ENCODE measurements around the gene SUDS3. TPM values are rescaled to one million over a fixed set of nuclear protein-coding genes. Genes with fewer than 3 reads are reported as not detected.

Gene SUDS3
- polyA plus RNA-seq, 1 donor from 2014 or later = 67.9 TPM

DNA sequence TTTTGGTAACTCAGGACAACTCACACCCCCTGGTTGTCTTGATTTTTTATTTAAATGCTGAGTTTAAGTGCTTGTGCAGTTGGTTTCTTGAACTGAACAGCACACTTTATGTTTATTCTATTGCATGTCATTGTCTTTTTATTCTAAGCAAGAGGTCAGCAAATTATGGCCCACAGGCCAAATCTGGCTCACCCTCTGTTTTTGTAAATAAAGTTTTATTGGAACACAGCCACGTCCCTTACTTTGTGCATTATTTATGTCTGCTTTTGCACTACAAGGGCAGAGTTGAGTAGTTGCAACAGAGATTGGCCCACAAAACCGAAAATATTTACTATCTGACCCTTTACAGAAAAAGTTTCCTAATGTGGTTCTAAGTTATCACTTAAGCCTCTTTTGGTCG lies 52.3 kb downstream of the SUDS3 start:
- no peak overlapping the region for H2AFZ ChIP-seq (ENCODE audit: low read depth, low read length)
- H3F3A ChIP-seq (ENCODE audit: insufficient read depth, low read length, poor library complexity, severe bottlenecking) = no peaks in the 10 kb centered on the region
- H3K9me3 ChIP-seq (ENCODE audit: low read length) = no peaks in the 10 kb centered on the region
- no peak overlapping the region for H3K4me2 ChIP-seq (ENCODE audit: low read length)
- no peak overlapping the region for H3K9ac ChIP-seq (ENCODE audit: low read length)
- H4K20me1 ChIP-seq (ENCODE audit: insufficient read depth) = no peaks in the 10 kb centered on the region
- no peaks in the 10 kb centered on the region for H3K79me2 ChIP-seq (replicated peaks; ENCODE audit: insufficient read depth, low read length)
- H3K36me3 ChIP-seq (ENCODE audit: insufficient read depth, low read length) = no peaks in the 10 kb centered on the region
- no peaks in the 10 kb centered on the region for H3K9me2 ChIP-seq (ENCODE audit: insufficient read depth, low read length)
- TF ChIP-seq EZH2 (IDR thresholded peaks at IDR 0.05; ENCODE audit: borderline replicate concordance, insufficient read depth, low read length, poor library complexity, severe bottlenecking) (no peak), MXI1 (conservative IDR thresholded peaks at IDR 0.05; ENCODE audit: poor library complexity, severe bottlenecking) (no peak), RAD21 (conservative IDR thresholded peaks at IDR 0.05) (no peak), POLR2AphosphoS5 (IDR thresholded peaks at IDR 0.05) (no peak), TAF1 (IDR thresholded peaks at IDR 0.05; ENCODE audit: low read depth) (no peak), REST (IDR thresholded peaks at IDR 0.05; ENCODE audit: borderline replicate concordance) (no peak), SMC3 (conservative IDR thresholded peaks at IDR 0.05; ENCODE audit: poor library complexity) (no peak), EP300 (conservative IDR thresholded peaks at IDR 0.05; ENCODE audit: poor library complexity, severe bottlenecking) (no peak)
- TF ChIP-seq, protein P1, sequence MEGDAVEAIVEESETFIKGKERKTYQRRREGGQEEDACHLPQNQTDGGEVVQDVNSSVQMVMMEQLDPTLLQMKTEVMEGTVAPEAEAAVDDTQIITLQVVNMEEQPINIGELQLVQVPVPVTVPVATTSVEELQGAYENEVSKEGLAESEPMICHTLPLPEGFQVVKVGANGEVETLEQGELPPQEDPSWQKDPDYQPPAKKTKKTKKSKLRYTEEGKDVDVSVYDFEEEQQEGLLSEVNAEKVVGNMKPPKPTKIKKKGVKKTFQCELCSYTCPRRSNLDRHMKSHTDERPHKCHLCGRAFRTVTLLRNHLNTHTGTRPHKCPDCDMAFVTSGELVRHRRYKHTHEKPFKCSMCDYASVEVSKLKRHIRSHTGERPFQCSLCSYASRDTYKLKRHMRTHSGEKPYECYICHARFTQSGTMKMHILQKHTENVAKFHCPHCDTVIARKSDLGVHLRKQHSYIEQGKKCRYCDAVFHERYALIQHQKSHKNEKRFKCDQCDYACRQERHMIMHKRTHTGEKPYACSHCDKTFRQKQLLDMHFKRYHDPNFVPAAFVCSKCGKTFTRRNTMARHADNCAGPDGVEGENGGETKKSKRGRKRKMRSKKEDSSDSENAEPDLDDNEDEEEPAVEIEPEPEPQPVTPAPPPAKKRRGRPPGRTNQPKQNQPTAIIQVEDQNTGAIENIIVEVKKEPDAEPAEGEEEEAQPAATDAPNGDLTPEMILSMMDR (IDR thresholded peaks at IDR 0.05; ENCODE audit: poor library complexity, severe bottlenecking) = no peak
- H3K4me3 ChIP-seq (ENCODE audit: low read length) = no peak overlapping the region
- no peak overlapping the region for H3K27ac ChIP-seq (ENCODE audit: low read length)
- H3K27me3 ChIP-seq (ENCODE audit: insufficient read depth, low read depth, low read length) = no peaks in the 10 kb centered on the region

DNA sequence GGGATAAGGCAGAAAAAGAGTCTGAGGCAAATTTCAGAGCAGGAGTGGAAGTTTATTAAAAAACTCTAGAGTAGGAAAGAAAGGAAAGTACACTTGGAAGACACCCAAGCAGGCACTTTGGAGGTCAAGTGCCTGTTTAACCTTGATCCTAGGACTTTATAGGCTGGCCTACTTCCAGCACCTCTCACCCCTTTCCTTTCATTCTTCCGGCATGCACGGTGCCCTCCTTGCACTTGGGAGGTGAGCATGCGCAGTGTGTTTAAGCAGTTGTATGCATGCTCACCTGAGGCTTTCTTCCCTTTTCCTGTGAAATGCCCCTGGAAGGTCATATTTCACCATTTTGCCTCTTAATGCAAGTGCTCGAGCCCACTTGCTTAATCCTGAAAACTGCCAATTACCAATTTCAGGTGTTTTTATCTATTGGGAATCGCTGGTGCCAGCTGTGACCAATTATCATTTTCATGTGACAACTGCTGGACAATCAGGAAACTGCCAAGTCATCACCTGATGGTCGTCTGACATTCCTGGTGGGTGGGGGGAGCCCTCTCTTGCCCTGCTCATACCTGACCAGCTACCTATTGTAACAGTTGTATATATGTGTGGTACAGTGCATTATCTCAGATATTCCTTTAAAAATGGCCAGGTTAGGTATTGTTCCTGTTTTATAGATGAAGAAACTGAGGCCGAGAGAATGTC lies 53.5 kb downstream of the SUDS3 start:
- no peak overlapping the region for H3K4me2 ChIP-seq (ENCODE audit: low read length)
- H3K27ac ChIP-seq (ENCODE audit: low read length) = no peak overlapping the region
- H3K27me3 ChIP-seq (ENCODE audit: insufficient read depth, low read depth, low read length) = no peaks in the 10 kb centered on the region
- no peaks in the 10 kb centered on the region for H3F3A ChIP-seq (ENCODE audit: insufficient read depth, low read length, poor library complexity, severe bottlenecking)
- no peak overlapping the region for H3K9ac ChIP-seq (ENCODE audit: low read length)
- H3K9me3 ChIP-seq (ENCODE audit: low read length) = no peaks in the 10 kb centered on the region
- no peaks in the 10 kb centered on the region for H3K36me3 ChIP-seq (ENCODE audit: insufficient read depth, low read length)
- H3K4me3 ChIP-seq (ENCODE audit: low read length) = no peak overlapping the region
- H3K79me2 ChIP-seq (replicated peaks; ENCODE audit: insufficient read depth, low read length) = no peaks in the 10 kb centered on the region
- no peaks in the 10 kb centered on the region for H4K20me1 ChIP-seq (ENCODE audit: insufficient read depth)
- TF ChIP-seq EZH2 (IDR thresholded peaks at IDR 0.05; ENCODE audit: borderline replicate concordance, insufficient read depth, low read length, poor library complexity, severe bottlenecking) (no peak), MXI1 (conservative IDR thresholded peaks at IDR 0.05; ENCODE audit: poor library complexity, severe bottlenecking) (no peak), SMC3 (conservative IDR thresholded peaks at IDR 0.05; ENCODE audit: poor library complexity) (no peak), TAF1 (IDR thresholded peaks at IDR 0.05; ENCODE audit: low read depth) (no peak), REST (IDR thresholded peaks at IDR 0.05; ENCODE audit: borderline replicate concordance) (no peak), EP300 (conservative IDR thresholded peaks at IDR 0.05; ENCODE audit: poor library complexity, severe bottlenecking) (no peak), RAD21 (conservative IDR thresholded peaks at IDR 0.05) (no peak), POLR2AphosphoS5 (IDR thresholded peaks at IDR 0.05) (no peak)
- TF ChIP-seq, protein P1 (IDR thresholded peaks at IDR 0.05; ENCODE audit: poor library complexity, severe bottlenecking) = no peak
- H3K9me2 ChIP-seq (ENCODE audit: insufficient read depth, low read length) = no peaks in the 10 kb centered on the region
- H2AFZ ChIP-seq (ENCODE audit: low read depth, low read length) = no peak overlapping the region

All from neural cell (in vitro differentiated cells).